NCI-H1694 treated with DMSO at 0.1 percent for 48 hours (cell line): ENCODE results near the gene POLR2E.

Experiments
- DNase-seq: peaks from one replicate; lab custom pipeline; 2025; lab: John Stamatoyannopoulos, UW

Gene POLR2E

DNA sequence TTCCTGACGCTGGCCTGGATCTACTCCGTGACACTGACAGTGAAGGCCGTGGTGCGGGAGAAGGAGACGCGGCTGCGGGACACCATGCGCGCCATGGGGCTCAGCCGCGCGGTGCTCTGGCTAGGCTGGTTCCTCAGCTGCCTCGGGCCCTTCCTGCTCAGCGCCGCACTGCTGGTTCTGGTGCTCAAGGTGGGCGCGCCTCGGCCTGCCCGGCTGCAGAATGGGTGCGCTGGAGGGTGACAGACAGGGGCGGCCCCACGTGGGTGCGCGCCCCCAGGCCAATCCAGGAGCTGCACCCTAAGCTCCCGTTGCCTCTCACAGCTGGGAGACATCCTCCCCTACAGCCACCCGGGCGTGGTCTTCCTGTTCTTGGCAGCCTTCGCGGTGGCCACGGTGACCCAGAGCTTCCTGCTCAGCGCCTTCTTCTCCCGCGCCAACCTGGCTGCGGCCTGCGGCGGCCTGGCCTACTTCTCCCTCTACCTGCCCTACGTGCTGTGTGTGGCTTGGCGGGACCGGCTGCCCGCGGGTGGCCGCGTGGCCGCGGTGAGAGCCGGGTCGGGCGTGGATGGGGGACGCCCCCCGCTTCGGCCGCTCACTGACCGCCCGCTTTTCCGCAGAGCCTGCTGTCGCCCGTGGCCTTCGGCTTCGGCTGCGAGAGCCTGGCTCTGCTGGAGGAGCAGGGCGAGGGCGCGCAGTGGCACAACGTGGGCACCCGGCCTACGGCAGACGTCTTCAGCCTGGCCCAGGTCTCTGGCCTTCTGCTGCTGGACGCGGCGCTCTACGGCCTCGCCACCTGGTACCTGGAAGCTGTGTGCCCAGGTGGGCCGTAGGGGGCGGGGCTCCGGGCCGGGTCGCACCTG, 48.1 kb downstream of the POLR2E start:
- no peak for DNase-seq

DNA sequence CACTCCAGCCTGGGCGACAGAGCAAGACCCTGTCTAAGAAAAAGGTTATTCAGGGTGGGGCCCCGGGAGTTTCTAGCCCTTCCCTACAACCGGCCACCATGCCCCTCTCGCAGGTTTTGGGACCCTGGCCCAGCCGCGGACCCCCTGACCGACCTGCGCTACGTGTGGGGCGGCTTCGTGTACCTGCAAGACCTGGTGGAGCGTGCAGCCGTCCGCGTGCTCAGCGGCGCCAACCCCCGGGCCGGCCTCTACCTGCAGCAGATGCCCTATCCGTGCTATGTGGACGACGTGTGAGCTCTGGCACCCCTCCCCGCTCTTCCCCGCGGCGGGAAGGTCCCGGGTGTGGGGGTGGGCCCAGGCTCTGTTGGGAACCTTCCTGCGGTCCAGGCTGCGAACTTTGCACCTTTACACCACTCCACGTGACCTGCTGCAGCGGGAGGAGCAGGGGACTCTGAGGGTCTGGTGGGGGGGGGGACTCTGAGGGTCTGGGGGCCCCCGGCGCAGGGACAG, 49.0 kb downstream of the POLR2E start:
- no peak for DNase-seq

DNA sequence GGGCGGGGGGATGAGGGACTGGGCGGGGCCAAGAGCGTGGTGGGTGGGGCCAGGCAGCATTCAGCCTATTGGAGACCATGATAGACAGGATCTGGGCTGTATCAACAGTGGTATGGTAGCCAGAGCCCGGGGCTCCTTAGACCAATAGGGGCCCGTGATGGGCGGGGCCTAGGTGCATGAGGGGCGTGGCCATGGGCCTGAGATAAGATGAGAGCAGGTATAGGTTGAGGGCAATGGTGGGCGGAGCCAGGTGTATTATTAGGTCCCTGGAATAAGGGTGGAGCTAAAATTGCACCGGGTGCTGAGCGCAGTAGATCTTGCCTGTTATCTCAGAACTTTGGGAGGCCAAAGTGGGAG, 50.0 kb downstream of the POLR2E start:
- DNase-seq, result no peak

DNA sequence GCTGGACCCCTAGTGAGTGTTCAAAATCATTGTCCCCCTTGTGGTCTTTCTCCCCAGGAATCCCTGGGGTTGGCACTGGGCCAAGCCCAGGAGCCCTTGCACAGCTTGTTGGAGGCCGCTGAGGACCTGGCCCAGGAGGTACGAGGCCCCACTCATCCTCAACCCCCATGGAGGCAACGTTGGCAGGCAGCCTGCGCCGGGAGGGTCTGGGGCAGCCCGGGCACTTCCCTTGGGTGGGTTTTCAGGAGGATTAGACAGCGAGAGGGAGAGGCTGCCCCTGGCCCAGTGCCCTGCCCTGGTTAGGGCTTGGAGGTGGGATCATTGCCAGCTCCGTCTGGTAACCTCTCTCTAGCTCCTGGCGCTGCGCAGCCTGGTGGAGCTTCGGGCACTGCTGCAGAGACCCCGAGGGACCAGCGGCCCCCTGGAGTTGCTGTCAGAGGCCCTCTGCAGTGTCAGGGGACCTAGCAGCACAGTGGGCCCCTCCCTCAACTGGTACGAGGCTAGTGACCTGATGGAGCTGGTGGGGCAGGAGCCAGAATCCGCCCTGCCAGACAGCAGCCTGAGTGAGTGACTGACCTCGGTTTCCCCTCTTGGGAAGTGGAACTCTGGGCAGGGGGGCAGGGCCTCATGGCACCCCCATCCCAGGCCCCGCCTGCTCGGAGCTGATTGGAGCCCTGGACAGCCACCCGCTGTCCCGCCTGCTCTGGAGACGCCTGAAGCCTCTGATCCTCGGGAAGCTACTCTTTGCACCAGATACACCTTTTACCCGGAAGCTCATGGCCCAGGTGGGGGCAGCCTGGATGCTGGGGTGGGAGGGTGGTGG, 52.3 kb downstream of the POLR2E start:
- peak; percentile 60 for DNase-seq

DNA sequence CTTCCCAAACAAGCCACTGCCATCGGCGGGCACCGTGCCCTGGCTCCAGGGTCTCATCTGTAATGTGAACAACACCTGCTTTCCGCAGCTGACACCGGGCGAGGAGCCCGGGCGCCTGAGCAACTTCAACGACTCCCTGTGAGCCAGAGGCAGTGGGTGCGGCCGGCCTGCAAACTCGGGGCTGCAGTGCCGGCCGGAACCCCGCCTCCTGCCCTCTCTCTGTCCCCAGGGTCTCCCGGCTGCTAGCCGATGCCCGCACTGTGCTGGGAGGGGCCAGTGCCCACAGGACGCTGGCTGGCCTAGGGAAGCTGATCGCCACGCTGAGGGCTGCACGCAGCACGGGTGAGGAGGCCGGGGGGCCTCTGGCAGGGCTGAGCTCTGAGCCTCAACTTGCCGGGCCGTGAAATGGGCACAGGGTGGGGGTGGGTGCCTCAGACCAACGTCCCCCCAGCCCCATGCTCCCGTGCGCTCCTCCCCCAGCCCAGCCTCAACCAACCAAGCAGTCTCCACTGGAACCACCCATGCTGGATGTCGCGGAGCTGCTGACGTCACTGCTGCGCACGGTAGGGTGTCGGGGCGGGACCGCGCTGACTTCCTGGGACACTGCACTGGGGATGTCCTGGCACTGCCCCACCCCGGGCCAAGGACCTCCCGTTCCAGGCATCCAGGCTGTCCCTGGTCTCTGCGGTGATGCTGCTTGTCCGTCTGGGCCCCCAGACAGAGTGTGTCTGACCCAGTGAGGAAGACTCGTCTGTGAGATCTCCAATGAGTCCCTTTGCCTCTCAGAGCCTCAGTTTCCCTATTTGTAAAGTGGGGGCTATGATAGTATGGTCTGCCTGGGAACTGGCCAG, 53.1 kb downstream of the POLR2E start:
- peak; percentile 33 for DNase-seq

DNA sequence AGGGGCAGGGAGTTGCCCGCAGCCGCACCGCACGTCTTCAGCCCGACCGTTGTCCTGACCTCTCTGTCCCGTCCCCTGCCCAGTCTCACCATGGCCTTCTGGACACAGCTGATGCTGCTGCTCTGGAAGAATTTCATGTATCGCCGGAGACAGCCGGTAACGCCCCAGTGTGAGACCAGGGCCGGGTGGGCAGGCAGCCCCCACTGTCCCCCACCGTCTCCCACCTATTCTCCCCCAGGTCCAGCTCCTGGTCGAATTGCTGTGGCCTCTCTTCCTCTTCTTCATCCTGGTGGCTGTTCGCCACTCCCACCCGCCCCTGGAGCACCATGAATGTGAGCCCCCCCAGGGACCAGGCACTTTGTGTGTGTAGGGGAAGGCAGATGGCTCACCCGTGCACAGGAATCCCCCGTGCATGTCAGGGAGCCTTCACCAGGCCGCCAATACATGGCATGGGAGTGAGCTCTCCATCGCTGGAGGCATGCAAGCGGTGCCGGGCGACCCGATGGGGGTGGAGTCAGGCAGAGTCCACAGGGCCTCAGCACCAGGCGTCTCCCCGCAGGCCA, 53.8 kb downstream of the POLR2E start:
- no peak for DNase-seq

DNA sequence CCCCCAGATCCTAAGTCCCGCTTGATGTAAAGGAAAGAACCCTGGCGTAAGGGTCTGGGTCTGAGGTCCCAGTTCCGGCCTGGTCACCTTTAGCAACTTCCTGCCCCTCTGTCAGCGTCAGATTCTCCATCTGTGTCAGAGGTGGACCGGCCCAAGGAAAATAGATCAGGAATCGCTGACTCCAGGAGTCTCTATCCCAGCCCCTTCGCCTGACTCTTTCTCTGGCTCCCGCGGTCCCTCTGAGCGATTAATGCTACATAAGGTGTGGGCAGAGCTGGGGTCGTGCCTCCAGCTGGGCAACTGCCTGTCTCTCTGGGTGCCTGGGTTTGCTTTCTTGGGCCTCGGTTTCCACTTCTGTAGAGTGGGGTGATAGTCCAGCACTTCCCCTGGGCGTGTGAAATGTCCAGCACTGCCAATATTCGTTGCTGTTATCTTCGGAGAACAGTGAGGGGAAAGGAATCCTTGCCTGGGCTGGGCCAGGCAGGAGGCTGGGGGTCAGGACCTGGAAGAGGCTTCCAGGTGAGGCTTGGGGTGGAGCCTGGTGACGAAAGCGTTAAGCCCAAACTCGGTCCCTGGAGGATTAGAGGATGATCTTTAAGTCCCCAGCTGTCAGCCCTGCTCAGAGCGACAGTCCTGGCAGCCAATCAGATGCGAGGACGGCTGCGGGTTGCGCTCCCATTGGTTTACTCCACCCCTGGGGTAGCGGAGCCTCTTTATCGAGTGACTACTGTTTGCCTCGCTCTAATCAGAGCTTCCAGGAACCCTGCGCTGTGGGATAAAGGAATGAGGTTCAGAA, 54.5 kb downstream of the POLR2E start:
- DNase-seq, result peak; percentile 89

DNA sequence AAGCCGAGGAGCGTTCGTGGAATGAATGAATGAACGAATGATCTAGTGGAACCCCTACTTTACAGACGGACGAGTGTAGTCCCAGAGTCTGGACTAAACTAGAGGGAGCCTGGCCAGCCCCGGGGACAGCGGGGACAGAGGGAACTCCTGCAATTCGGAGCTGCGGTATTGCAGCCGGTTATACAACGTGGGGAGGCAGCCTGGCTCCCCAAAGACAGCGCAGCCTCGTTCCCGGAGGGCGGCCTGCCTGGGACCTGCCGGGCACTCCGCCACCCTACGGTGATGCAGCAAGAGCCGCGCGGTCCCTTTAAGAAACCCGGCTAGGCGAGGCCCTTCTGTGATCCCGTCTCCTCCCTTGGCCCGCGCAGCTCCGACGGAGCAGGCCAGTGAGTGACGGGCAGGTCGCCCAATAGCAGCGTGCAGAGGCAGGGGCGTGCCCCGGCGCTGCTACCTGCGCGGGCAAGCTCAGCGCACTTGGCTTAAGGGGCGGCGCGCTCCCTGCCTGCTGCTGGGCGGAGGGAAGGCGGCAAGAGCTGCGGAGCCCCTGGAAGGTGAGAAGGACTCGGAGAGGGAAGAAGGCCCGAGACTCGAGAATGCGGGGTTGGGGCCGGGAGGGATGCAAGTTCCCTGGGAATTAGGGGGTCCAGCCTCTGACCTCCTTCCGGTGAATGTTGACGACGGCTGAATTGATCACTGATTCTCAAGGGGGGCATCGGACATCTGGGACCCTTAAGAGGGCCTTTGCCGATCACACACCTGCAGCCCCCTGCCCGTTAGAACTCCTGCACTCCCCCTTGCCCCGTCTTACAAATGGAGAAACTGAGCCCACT, 55.3 kb downstream of the POLR2E start, which contains the start of gene ABCA7:
Gene ABCA7 (plus strand): TSS at position 462 of the 830 bp plus-strand sequence. CDS start 1,255 bp downstream, outside the sequence.
- peak; percentile 91 for DNase-seq

DNA sequence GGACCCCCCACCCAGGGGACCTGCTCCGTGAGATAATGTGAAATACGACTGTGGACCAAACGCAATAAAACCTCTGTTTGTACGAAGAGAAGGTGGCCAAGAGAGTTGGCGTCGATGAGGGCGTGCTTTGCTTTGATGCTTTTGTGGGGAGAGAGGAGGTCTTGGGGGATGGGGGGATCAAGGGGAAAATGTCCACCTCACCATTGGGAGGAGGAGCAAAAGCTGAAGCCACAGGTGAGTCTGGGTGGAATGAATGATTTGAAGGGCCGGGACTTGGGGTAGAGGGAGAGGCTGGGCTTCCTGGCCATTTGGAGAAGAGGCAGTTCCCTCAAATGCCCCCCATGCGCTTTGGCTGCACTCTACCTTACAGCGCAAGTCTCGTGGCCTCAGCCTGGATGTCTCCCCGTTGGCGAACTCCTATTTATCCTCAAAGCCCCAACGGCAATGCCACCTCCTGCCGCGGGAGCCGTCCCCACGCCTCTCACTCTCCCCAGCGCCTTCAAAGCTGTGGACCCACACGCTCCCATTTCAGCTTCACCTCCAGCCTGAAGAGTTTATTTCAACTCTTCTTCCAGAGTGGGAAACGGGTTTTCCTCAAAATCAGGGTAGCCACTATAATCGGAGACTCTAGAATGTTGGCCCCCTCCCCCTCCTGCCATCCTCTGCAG, 56.1 kb downstream of the POLR2E start:
- no peak for DNase-seq

DNA sequence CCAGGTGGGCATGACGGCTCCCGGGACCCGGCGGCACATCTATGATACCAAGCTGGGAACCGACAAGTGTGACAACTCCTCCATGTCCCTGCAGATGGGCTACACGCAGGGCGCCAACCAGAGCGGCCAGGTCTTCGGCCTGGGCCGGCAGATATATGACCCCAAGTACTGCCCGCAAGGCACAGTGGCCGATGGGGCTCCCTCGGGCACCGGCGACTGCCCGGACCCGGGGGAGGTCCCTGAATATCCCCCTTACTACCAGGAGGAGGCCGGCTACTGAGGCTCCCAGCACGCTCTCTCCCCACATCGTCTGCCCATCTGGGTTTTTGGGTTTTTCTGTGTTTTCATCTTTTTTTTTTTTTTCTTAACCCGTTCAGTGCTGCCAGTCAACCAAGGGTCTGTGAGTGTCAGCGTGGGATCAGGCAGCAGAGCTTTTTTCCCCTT, 57.5 kb downstream of the POLR2E start:
- no peak for DNase-seq
